ENCODE data around the gene IFT43.

DNA sequence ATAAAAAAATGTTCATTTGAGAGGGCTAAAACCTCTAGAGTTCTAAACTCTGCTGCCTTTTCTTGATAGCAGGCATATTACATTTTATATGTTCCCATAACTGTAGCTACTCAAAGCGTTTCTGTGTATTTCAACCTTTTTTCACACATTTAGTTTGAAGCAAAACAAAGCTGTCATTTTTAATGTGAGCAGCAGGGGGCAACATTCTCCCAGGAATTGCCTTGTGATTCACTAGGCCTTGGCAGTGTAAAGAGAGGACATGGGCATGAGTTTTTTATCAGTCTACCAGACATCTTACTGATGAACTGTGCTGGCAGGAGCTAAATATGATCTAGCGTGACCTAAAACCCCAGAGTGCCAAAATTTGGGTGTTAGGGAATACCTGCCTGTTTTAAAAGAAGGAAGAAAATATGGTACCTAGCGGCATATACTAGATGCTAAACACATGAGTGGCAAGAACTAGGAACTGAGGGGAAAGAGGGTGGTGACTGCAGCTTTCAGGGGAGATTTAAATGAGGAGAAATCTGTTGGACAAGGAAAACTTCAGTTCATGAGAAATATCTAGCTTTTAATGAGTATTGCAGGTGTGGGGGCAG lies 65.3 kb downstream of the IFT43 start:
- TF ChIP-seq POLR2A (IDR thresholded peaks at IDR 0.05): no peak
- TF ChIP-seq, protein P1, sequence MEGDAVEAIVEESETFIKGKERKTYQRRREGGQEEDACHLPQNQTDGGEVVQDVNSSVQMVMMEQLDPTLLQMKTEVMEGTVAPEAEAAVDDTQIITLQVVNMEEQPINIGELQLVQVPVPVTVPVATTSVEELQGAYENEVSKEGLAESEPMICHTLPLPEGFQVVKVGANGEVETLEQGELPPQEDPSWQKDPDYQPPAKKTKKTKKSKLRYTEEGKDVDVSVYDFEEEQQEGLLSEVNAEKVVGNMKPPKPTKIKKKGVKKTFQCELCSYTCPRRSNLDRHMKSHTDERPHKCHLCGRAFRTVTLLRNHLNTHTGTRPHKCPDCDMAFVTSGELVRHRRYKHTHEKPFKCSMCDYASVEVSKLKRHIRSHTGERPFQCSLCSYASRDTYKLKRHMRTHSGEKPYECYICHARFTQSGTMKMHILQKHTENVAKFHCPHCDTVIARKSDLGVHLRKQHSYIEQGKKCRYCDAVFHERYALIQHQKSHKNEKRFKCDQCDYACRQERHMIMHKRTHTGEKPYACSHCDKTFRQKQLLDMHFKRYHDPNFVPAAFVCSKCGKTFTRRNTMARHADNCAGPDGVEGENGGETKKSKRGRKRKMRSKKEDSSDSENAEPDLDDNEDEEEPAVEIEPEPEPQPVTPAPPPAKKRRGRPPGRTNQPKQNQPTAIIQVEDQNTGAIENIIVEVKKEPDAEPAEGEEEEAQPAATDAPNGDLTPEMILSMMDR (IDR thresholded peaks at IDR 0.05): peak; percentile 69 to 91 (median 84)
